ENCODE data around the gene KCTD7.

The KCTD7 gene

DNA sequence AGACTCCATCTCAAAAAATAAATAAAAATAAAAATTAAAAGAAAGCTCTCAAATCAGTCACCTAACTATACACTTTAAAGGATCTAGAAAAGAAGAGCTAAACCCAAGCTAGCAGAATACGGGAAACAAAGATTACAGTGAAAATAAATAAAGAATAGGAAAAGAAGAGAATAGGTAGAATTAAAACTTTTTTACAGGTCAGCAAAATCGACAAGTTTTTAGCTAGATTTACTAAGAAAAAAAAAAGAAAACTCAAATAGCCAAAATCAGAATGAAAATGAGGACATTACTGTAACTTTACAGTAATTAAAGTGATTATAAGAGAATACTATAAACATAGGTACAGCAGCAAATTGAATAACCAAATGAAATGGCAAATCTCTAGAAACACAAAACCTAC is 60.4 kb downstream of the KCTD7 start:
- Histone ChIP-seq H3K4me3 (ENCODE audit: low read depth in 1 of 2, low read length in 2 of 2) (no peak overlapping the region), H3K4me1 (ENCODE audit: insufficient read depth, low read length) (no peaks in the 10 kb centered on the region), H3K27ac (ENCODE audit: low read depth, low read length) (no peak overlapping the region), H3K36me3 (ENCODE audit: insufficient read depth, low read length) (no peaks in the 10 kb centered on the region), H3K9ac (ENCODE audit: low read length) (no peak overlapping the region), H3K27me3 (ENCODE audit: control insufficient read depth in 1 of 2, insufficient read depth in 2 of 2, low read length in 2 of 2) (no peaks in the 10 kb centered on the region), H3K9me3 (ENCODE audit: low read length) (no peaks in the 10 kb centered on the region)

DNA sequence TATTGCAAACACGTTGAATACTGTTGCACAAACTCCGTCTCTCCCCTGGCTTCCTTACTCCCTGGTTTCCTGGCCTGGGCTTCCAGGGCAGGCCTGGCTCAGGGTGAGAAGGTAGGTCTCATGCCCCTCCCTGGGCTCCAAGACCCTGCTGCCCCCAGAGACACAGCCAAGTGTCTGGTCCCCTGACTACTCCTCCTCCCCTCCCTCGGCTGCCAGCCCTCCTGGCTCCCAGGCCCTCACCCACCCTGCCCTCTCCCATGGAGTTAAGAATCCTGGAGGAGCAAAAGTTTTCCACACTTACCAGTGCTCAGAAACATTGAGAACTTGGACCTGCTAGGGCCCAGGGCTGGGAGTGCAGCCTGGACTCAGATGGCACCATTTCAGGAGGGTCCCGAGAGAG is 64.7 kb downstream of the KCTD7 start:
- H3K27ac ChIP-seq (ENCODE audit: low read depth, low read length) = no peak overlapping the region
- H3K4me1 ChIP-seq (ENCODE audit: insufficient read depth, low read length) = peaks cover 16% of the 10 kb centered on the region
- H3K9ac ChIP-seq (ENCODE audit: low read length) = no peak overlapping the region
- H3K27me3 ChIP-seq (ENCODE audit: control insufficient read depth in 1 of 2, insufficient read depth in 2 of 2, low read length in 2 of 2) = no peaks in the 10 kb centered on the region
- no peak overlapping the region for H3K4me3 ChIP-seq (ENCODE audit: low read depth in 1 of 2, low read length in 2 of 2)
- no peaks in the 10 kb centered on the region for H3K9me3 ChIP-seq (ENCODE audit: low read length)
- no peaks in the 10 kb centered on the region for H3K36me3 ChIP-seq (ENCODE audit: insufficient read depth, low read length)

Measured in muscle layer of colon (tissue), 2 donors.